Trophoblast cell (in vitro differentiated cells and primary cell): ENCODE measurements around the gene EPB41L2.

Experiments used
- DNase-seq, 2 donors: peaks; one replicate each; pipeline ENCODE4 v3.0.0-alpha.2; 2016
- H2AFZ ChIP-seq: 2 replicates; pipeline ENCODE4 v1.6.1; 2013; ENCODE audit warnings: low read length, moderate library complexity, mild to moderate bottlenecking; ENCODE audit not compliant: insufficient read depth, poor library complexity
- H2AK5ac ChIP-seq: 2 replicates; pipeline ENCODE4 v1.6.1; 2013; ENCODE audit warnings: mild to moderate bottlenecking, low read length
- H2BK120ac ChIP-seq: 2 replicates; pipeline ENCODE4 v1.6.1; 2013; ENCODE audit warnings: low read length, mild to moderate bottlenecking, moderate library complexity; ENCODE audit not compliant: insufficient read depth, poor library complexity
- H2BK12ac ChIP-seq: 2 replicates; pipeline ENCODE4 v1.6.1; 2013; ENCODE audit warnings: mild to moderate bottlenecking, low read length, moderate library complexity
- H2BK5ac ChIP-seq: 2 replicates; pipeline ENCODE4 v1.6.1; 2013; ENCODE audit warnings: low read length, low read depth, moderate library complexity, mild to moderate bottlenecking; ENCODE audit not compliant: poor library complexity
- H3K14ac ChIP-seq: 2 replicates; pipeline ENCODE4 v1.6.1; 2013; ENCODE audit warnings: mild to moderate bottlenecking, low read length
- H3K18ac ChIP-seq: 2 replicates; pipeline ENCODE4 v1.6.1; 2013; ENCODE audit warnings: mild to moderate bottlenecking, low read length
- H3K23ac ChIP-seq: 2 replicates; pipeline ENCODE4 v1.6.1; 2013; ENCODE audit warnings: low read length
- H3K27ac ChIP-seq: 2 replicates; pipeline ENCODE4 v1.5.1; 2013; ENCODE audit warnings: low read depth, mild to moderate bottlenecking, inconsistent platforms, low read length, moderate library complexity
- H3K27me3 ChIP-seq: 2 replicates; pipeline ENCODE4 v1.6.1; 2013; ENCODE audit warnings: inconsistent platforms, mild to moderate bottlenecking, low read length, moderate library complexity; ENCODE audit not compliant: insufficient read depth
- H3K36me3 ChIP-seq, 2 experiments: 1 replicate in 1 of 2; 2 replicates in 1 of 2; pipeline ENCODE4 v1.6.1; 2013; ENCODE audit warnings: low read length in 2 of 2, mild to moderate bottlenecking in 2 of 2, moderate library complexity in 1 of 2; ENCODE audit not compliant: insufficient read depth in 2 of 2, control insufficient read depth in 1 of 2
- H3K4ac ChIP-seq: 2 replicates; pipeline ENCODE4 v1.6.1; 2013; ENCODE audit warnings: low read depth, mild to moderate bottlenecking, low read length, moderate library complexity
- H3K4me1 ChIP-seq, 2 experiments: 1 replicate in 1 of 2; 2 replicates in 1 of 2; pipeline ENCODE4 v1.6.1; 2013; ENCODE audit warnings: low read length in 2 of 2, mild to moderate bottlenecking in 2 of 2, moderate library complexity in 1 of 2; ENCODE audit not compliant: insufficient read depth in 2 of 2, control insufficient read depth in 1 of 2
- H3K4me2 ChIP-seq: 2 replicates; pipeline ENCODE4 v1.6.1; 2013; ENCODE audit warnings: inconsistent platforms, mild to moderate bottlenecking, low read length, moderate library complexity
- H3K4me3 ChIP-seq: 2 replicates; pipeline ENCODE4 v1.5.1; 2013; ENCODE audit warnings: mild to moderate bottlenecking, low read depth, low read length, inconsistent platforms
- H3K79me1 ChIP-seq: one replicate; pipeline ENCODE4 v1.6.1; 2013; ENCODE audit warnings: low read length
- H3K79me2 ChIP-seq: 2 replicates; pipeline ENCODE4 v1.6.1; 2013; ENCODE audit warnings: low read length, mild to moderate bottlenecking; ENCODE audit not compliant: control insufficient read depth, insufficient read depth, poor library complexity
- H3K9ac ChIP-seq: 2 replicates; pipeline ENCODE4 v1.6.1; 2013; ENCODE audit warnings: mild to moderate bottlenecking, low read length
- H3K9me3 ChIP-seq: 2 replicates; pipeline ENCODE4 v1.6.1; 2013; ENCODE audit warnings: low read depth, mild to moderate bottlenecking, control low read depth, inconsistent platforms, low read length; ENCODE audit not compliant: insufficient read depth
- H4K12ac ChIP-seq: 2 replicates; pipeline ENCODE4 v1.6.1; 2013; ENCODE audit warnings: low read depth, mild to moderate bottlenecking, low read length, moderate library complexity
- H4K8ac ChIP-seq: 2 replicates; pipeline ENCODE4 v1.6.1; 2013; ENCODE audit warnings: low read depth, mild to moderate bottlenecking, low read length, moderate library complexity
- H4K91ac ChIP-seq: one replicate; pipeline ENCODE4 v1.6.1; 2013; ENCODE audit warnings: low read depth, mild to moderate bottlenecking, low read length, moderate library complexity
- WGBS: extraction: QIAGEN DNeasy Blood & Tissue Kit; methylation state at CpG from one replicate; pipeline ENCODE4 v1.1.7; 2013; ENCODE audit warnings: missing lambda C conversion rate; ENCODE audit not compliant: insufficient read length, insufficient coverage; ENCODE audit errors: extremely low coverage; 5-methylcytosine and 5-hydroxymethylcytosine counted together

The EPB41L2 gene

GRCh38 chr6:130796313-130796905, 266.6 kb downstream of the EPB41L2 start:
- Histone ChIP-seq H4K91ac (no peak overlapping the region), H3K18ac (no peak overlapping the region), H2BK12ac (no peak overlapping the region), H3K4me1 (no peaks in the 10 kb centered on the region), H3K4ac (no peak overlapping the region), H4K12ac (no peak overlapping the region), H3K14ac (no peak overlapping the region), H3K23ac (no peak overlapping the region), H2AFZ (no peak overlapping the region), H3K4me3 (no peak overlapping the region), H4K8ac (no peak overlapping the region), H2BK5ac (no peak overlapping the region), H3K79me2 (peaks cover 2% of the 10 kb centered on the region), H3K4me2 (no peak overlapping the region), H3K79me1 (no peaks in the 10 kb centered on the region), H3K36me3 (no peaks in the 10 kb centered on the region), H3K9ac (no peak overlapping the region), H2BK120ac (no peak overlapping the region), H3K27me3 (no peaks in the 10 kb centered on the region), H3K9me3 (no peaks in the 10 kb centered on the region), H3K27ac (no peak overlapping the region), H2AK5ac (no peak overlapping the region)
- DNase-seq, result peak in 1 of 2 donors; percentile 17

DNA sequence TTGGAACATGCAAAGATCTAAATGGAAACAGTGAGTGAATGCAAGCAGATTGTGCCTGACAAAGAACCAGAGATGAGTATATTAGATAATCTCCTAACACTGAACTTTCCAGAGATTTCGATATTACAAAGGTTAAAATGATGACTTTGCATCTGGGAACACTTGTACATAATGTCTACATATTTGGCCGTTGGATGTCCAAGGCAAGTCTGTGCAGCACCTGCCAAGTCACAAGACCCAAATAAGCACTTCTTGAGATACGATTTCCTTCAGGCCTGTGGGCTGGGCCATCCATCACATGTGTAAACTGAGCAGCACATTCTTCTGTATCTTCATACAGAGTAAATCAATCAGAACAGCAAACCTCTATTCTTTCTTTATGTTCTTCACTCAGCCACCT, 268.3 kb downstream of the EPB41L2 start:
- H3K9me3 ChIP-seq, result no peaks in the 10 kb centered on the region
- H3K4ac ChIP-seq, result no peak overlapping the region
- no peak overlapping the region for H3K4me2 ChIP-seq

DNA sequence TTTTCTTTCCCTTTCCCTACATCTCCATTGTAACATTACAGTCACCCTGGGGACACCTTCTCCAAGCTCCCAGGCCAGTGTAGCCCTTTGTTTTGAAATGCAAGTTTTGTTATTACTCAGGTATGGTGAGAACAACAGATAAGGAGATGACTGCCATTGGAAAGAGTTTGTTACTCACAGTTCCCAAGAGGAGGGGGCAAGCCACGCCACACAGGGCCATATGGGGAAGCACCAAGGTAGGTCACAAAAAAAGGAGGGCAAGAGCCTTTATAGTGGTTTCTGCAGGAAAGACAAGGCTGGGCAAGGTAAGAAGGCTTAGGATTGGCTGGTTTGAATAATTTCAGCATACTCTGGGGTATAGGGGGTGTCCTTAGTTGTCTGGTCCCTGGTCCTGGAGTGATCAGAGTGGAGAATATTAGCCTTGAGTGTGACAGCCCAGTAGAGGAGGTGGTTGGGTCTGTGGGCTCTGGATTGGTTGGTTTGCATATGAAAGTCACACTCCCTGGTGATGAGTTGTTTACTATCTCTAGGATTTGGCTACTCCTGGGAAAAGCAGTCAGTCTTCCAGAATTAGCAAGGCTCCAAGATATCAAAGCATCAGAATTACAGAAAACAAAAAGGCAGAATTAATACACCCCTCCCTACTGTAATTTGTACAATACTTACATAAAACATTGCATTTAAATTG, 268.9 kb downstream of the EPB41L2 start:
- WGBS, result no CpG with 5 or more reads among the region's 1 CpG

More for the DNA sequence above, 268.3 kb downstream of the EPB41L2 start:
- no peak for DNase-seq
- H2BK120ac ChIP-seq, result no peak overlapping the region
- no peaks in the 10 kb centered on the region for H3K36me3 ChIP-seq
- no peak overlapping the region for H4K91ac ChIP-seq
- no CpG with 5 or more reads among the region's 3 CpGs for WGBS
- H3K4me1 ChIP-seq, result no peaks in the 10 kb centered on the region
- H3K14ac ChIP-seq, result no peak overlapping the region
- no peak overlapping the region for H4K12ac ChIP-seq
- no peak overlapping the region for H2BK5ac ChIP-seq
- no peaks in the 10 kb centered on the region for H3K79me1 ChIP-seq
- H3K27ac ChIP-seq, result no peak overlapping the region
- no peak overlapping the region for H3K9ac ChIP-seq
- H2BK12ac ChIP-seq, result no peak overlapping the region
- peaks cover 2% of the 10 kb centered on the region for H3K79me2 ChIP-seq
- no peak overlapping the region for H3K4me3 ChIP-seq
- no peak overlapping the region for H2AFZ ChIP-seq
- H3K18ac ChIP-seq, result no peak overlapping the region
- no peak overlapping the region for H3K23ac ChIP-seq
- H3K27me3 ChIP-seq, result no peaks in the 10 kb centered on the region
- no peak overlapping the region for H2AK5ac ChIP-seq
- H4K8ac ChIP-seq, result no peak overlapping the region

More for the DNA sequence above, 268.9 kb downstream of the EPB41L2 start:
- no peaks in the 10 kb centered on the region for H3K4me1 ChIP-seq
- no peak overlapping the region for H3K14ac ChIP-seq
- H3K27ac ChIP-seq, result no peak overlapping the region
- H4K91ac ChIP-seq, result no peak overlapping the region
- H3K79me2 ChIP-seq, result peaks cover 2% of the 10 kb centered on the region
- H3K9me3 ChIP-seq, result no peaks in the 10 kb centered on the region
- no peak overlapping the region for H3K4ac ChIP-seq
- H3K79me1 ChIP-seq, result no peaks in the 10 kb centered on the region
- no peak overlapping the region for H4K8ac ChIP-seq
- H3K4me2 ChIP-seq, result no peak overlapping the region
- H2AK5ac ChIP-seq, result no peak overlapping the region
- no peak overlapping the region for H4K12ac ChIP-seq
- H3K4me3 ChIP-seq, result no peak overlapping the region
- no peak overlapping the region for H2AFZ ChIP-seq
- no peak overlapping the region for H3K18ac ChIP-seq
- H2BK5ac ChIP-seq, result no peak overlapping the region
- DNase-seq, result peak; percentile 3 to 46
- H2BK120ac ChIP-seq, result no peak overlapping the region
- no peaks in the 10 kb centered on the region for H3K36me3 ChIP-seq
- no peak overlapping the region for H2BK12ac ChIP-seq
- no peaks in the 10 kb centered on the region for H3K27me3 ChIP-seq
- H3K9ac ChIP-seq, result no peak overlapping the region
- H3K23ac ChIP-seq, result no peak overlapping the region
